Stimulated activated CD8-positive, alpha-beta memory T cell treated with anti-CD3 and anti-CD28 coated beads, Interleukin-15, amount 100 ng/mL, for 24 hours (primary cell): ENCODE data around the gene ABCA3.
"Not testable (repeated sequence)": the region's sequence is repeated elsewhere in the genome, so short reads cannot be mapped to it uniquely, and the experiment has no call there.

Experiments
- DNase-seq: peaks from one replicate; pipeline ENCODE4 v3.0.0-alpha.2; 2020; ENCODE audit warnings: low read depth

The ABCA3 gene

DNA sequence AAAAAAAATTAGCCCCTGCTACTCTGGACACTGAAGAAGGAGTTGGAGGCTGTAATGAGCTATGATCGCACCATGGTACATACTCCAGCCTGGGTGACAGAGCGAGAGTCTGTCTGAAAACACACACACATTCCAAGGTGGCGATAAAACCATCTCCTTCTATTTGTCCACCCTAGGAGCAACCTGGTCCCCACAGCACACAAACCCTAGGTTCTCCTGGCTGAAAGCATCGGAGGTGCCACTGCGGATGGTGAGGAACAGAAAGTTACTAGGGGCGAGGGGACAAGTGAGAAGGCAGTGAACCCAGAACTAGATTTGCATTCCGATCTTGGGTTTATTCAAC, 87.8 kb downstream of the ABCA3 start:
- DNase-seq, result no peak

GRCh38 chr16:2251296-2252111, 89.0 kb downstream of the ABCA3 start, which contains the start of gene ECI1:
Gene ECI1, minus strand, starts transcription at chr16:2251587. Its CDS starts 21 bp downstream, at chr16:2251566.
- peak; percentile 59 for DNase-seq

GRCh38 chr16:2250652-2251295, 89.8 kb downstream of the ABCA3 start:
- no peak for DNase-seq

GRCh38 chr16:2246301-2246885, 94.1 kb downstream of the ABCA3 start:
- DNase-seq, result no peak

GRCh38 chr16:2244926-2245795, 95.4 kb downstream of the ABCA3 start:
- DNase-seq, result no peak

DNA sequence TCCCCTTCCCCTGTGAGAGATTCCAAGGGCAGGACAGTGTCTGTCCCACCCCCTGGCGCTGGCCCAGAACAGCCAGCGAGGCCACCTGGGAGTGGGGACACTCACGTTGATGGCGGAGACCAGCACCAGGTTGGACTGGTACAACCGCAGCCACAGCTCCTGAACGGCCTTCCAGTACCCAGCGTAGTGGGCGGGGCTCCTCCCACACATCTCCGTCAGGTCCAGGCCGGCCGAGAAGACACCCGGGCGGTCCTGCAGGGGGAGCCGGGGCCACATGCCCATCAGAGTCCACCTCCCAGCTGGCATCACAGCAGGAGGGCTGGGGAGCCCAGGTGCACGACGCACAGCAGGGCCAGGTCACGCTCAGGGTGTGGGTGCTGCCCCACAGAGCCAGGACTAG, 96.2 kb downstream of the ABCA3 start:
- no peak for DNase-seq

DNA sequence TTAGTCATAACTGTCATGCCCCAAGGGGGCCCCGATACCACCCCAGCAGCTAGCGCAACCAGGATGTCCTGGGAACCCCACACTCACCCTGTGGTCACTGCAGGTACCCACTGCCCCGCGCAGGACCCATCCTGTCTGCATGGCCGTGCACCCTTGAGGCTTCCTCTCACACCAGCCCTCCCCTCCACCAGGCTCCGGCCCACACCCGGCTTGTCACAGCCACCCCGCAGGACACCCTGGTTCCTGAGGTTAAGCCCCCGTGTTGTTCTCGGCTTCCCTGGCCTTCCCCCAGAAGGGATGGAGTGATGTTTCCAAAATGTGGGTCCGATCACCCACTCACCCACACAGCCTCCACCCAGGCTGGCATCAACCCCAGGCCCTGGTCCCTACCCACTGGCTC, 96.7 kb downstream of the ABCA3 start:
- no peak for DNase-seq

DNA sequence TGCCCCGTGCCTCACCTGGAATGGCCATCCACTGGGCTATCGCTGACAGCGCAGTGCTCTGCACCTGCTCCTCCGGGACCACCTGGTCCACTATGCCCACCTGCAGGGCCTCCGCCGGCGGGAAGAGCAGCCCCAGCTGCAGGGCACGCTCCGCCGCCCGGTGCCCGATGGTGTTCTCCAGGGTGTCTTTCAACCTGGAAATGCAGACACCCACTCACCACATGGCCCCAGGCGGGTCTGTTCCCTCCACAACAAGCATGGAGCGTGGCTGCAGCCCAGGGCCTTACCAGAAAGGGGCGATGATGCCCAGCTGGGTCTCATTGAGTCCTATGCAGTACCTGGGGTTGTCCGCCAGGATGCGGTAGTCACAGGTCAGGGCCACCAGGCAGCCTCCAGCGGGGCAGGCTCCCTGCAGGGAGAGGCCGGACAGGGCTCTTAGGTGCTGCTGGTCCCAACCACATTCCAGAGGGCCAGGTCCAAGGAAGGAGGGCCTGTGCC, 97.4 kb downstream of the ABCA3 start:
- DNase-seq, result no peak

DNA sequence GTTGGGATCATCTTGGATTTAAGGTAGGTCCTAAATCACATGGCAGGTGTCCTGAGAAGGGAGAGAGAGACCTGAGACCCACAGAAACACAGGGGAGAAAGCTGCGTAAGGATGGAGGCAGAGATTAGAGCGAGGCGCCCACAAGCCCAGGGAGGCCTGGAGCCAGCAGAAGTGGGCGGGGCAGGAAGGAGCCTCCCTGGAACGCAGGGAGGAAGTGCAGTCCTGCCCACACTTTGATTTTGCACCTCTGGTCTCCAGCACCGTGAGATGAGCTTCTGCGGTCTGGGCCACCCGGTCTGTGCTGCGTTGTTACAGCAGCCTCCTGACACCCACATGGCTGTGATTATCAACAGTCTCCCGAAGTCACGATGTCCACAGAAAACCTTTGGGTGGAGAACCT, 97.9 kb downstream of the ABCA3 start:
- DNase-seq, result no peak

GRCh38 chr16:2240331-2240730, 100.2 kb downstream of the ABCA3 start:
- not testable (repeated sequence) for DNase-seq

- no peak for DNase-seq
Measured at GRCh38 chr16:2238838-2239675, 101.5 kb downstream of the ABCA3 start.

- no peak for DNase-seq
Measured at GRCh38 chr16:2238150-2238837, 102.2 kb downstream of the ABCA3 start.

- DNase-seq, result no peak
Measured at GRCh38 chr16:2237493-2238149, 102.9 kb downstream of the ABCA3 start.

DNA sequence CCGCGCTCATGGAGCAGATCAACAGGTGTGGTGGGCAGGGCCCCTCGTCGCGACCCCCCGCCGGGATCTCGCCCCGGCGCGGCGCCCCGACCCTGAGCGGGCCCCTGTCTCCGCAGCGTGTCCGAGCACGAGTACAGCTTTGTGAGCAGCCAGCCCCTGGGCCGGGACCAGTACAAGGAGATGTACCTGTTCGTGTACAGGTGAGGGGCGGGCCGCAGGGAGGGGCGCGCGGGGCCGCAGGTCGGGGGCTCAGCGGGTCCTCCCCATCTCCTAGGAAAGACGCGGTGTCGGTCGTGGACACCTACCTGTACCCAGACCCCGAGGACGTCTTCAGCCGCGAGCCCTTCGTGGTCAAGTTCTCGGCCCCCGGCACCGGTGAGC, 103.4 kb downstream of the ABCA3 start:
- DNase-seq, result no peak

DNA sequence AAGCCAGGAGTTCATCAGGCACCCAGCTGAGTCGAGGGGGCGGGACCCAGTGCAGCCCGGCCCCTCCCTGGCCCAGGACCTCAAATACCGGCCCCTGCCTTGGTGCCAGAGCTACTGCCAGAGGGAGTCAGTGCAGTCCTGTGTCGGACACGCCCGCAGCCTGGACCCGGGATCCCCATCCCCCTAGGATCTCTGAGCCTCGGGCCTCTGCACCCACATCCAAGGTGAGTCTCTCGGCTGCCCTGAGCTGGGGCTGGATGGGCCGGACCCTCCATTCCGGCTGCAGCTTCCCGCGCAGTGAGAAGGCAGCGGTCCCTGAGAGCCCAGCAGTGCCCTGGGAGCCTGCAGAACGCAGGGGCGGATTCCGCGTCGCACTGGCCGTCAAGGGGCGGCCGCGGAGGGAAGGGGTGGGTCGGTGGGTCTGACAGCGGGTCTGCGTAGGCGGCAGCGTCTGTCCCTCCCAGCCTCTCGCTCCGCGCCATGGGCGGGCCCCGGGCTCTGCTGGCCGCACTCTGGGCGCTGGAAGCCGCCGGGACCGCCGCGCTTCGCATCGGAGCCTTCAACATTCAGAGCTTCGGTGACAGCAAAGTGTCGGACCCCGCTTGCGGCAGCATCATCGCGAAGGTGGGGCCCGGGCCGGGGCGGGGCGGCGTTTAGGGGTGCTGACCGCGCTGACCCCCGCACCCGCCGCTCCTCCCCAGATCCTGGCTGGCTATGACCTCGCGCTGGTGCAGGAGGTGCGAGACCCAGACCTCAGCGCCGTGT, 104.0 kb downstream of the ABCA3 start, which contains the start of gene DNASE1L2:
Gene DNASE1L2, plus strand, starts transcription at position 108 of the 765 bp plus-strand sequence. Its CDS starts 373 bp downstream, at position 481.
- DNase-seq, result no peak

GRCh38 chr16:2235695-2236336, 104.7 kb downstream of the ABCA3 start:
- no peak for DNase-seq

- no peak for DNase-seq
Measured at GRCh38 chr16:2235234-2235651, 105.3 kb downstream of the ABCA3 start.

DNA sequence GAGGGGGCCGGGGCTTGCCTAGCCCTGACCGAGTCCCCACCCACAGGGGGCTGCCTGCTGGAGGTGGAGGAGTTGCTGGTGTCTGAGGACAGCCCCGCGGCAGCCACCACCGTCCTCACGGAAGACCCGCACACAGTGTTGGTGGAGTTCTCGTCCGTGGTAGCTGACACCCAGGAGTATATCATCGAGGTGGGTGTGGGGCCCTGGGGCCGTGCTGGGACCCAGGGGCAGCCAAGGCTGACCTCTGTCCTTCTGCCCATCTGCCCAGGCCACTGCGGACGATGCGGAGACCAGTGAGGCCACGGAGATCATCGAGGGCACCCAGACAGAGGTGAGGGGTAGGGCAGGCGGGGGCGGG, 105.7 kb downstream of the ABCA3 start:
- no peak for DNase-seq
